LNCAP (cell line): Measurements from ENCODE around the gene NUBP1.

Source experiments
- CTCF ChIP-seq: fragments of 450-650 bp; IDR thresholded peaks from 2 replicates; pipeline ENCODE4 v1.5.1; 2017; ENCODE audit warnings: mild to moderate bottlenecking

Gene NUBP1

GRCh38 chr16:10743610-10744369, at the start of gene NUBP1:
Gene NUBP1, plus strand, starts transcription at chr16:10743842. Its CDS starts 22 bp downstream, at chr16:10743864.
- TF ChIP-seq CTCF: no peak

GRCh38 chr16:10693889-10694288, 49.8 kb upstream of the NUBP1 start:
- no peak for TF ChIP-seq CTCF

DNA sequence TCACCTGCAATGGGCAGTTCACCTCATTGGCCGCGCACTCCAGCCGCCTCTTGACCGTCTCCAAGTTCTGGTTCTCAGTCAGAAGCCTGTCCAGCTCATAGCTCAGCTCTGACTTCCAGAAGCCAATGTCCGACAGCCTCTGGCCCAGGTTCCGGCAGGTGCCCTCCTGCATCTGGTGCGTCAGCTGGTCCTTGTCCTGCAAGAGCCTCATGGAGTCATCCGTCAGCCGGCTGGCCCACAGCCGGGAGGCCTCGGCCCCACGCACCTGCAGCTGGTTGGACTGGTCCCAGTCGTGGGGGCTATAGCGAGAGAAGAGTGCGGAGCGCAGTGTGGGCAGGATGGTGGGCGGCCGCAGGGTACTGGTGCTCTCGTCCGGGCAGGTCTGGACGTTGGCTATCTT, 49.3 kb upstream of the NUBP1 start:
- no peak for TF ChIP-seq CTCF

- TF ChIP-seq CTCF: no peak
Measured at GRCh38 chr16:10694830-10695229, 48.8 kb upstream of the NUBP1 start, which contains the start of gene TEKT5. Gene TEKT5, minus strand, starts transcription at chr16:10694930. Its CDS starts 57 bp downstream, at chr16:10694873.

GRCh38 chr16:10699756-10700155, 43.9 kb upstream of the NUBP1 start:
- no peak for TF ChIP-seq CTCF

- TF ChIP-seq CTCF: no peak
Measured at GRCh38 chr16:10708969-10709368, 34.7 kb upstream of the NUBP1 start.

GRCh38 chr16:10728003-10728887, 15.4 kb upstream of the NUBP1 start:
- no peak for TF ChIP-seq CTCF
